GM21619 (cell line): ENCODE results near the gene LHX6.

Source experiments
- ATAC-seq: cut with Tn5 transposase; IDR thresholded peaks from one replicate; pipeline ENCODE4 v1.9.1; 2021; ENCODE audit not compliant: unreplicated experiment

Gene LHX6

GRCh38 chr9:122216798-122217418 is 11.8 kb downstream of the LHX6 start:
- ATAC-seq = no peak

DNA sequence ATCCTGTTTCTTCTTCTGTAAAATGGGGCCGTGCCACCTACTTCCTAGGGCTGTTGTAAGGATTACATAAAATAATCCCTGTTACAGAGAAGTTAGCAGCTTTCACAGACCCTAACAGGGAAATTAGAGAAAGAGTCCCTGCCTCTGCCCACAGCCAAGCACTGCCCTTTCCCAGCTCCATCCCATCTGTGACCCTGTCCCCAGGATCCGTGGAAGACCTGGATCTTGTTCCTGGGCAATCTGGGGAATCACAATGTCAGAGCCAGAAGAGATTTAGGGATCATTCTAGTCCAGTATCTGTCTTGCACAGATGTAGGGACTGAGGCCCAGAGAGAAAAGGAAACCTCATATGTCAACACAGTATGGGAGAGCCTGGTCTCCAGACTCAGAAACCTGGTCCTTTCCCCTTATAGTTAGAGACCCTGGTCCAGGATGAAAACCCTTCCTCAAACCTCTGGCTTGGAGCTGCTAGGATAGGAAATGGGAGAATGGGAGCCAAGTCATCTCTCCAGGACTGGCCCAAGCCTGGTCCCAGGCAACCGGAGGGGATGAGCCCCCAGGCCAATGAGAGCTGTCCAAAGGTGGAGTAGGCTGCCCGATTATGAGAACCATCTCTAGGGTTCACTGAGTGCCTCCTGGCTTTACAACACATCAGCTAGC is 12.5 kb downstream of the LHX6 start:
- ATAC-seq = no peak

GRCh38 chr9:122215663-122216062 is 13.1 kb downstream of the LHX6 start:
- no peak for ATAC-seq

DNA sequence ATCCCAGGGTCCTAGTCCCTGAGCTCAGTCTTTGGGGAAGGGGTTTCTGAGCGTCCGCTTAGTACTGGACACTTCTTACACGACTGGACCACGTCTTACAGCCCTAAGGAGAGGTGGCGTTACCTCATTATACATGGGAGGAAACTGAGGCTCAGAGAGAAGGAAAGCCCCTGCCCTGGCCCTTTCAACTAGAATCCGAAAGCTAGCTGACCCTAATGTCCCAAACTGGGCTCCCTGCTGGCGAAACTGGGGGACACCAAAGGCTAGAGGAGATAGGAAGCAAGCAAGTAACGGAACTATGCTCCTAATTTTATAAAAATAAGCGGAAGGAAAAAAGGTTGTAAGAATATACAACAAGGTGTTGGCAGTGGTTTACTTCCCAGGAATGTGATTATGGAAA is 14.2 kb downstream of the LHX6 start:
- ATAC-seq = no peak

DNA sequence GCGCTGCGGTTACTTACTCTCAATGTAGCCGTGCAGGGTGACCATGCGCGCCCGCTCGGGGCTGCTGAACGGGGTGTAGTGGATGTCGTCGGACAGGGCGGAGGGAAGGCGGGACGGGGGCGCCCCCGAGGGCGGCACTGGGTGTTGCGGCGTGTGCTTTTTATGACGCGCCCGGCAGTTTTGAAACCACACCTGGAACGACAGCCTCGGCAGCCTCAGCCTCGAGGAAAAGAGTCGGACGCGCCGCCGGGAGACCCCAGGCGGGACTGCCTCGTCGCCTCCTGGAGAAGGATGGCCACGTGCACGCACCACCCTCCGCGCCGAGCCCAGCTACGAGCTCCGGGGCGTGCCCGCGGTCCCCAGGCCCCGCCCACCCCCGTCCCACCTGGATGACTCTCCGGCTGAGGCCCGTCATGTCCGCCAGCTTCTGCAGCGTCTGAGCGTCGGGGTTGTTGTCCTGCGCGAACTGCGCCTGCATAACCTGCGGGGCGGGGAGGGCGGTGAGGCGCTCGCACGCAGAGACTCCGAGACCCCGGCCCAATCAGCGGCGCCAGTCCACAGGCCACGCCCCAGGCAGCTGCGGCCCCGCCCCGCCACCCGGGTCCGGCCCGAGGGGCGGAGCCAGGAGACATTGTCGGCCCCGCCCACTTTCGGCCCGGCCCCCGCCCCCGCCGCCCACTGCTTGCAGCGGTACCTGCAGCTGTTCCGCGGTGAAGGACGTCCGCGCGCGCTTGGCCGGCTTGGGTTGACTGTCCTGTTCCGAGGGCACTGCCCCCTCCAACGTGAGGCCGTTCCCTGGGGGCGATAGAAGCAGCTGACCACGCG is 15.0 kb downstream of the LHX6 start:
- ATAC-seq = peak; percentile 66

DNA sequence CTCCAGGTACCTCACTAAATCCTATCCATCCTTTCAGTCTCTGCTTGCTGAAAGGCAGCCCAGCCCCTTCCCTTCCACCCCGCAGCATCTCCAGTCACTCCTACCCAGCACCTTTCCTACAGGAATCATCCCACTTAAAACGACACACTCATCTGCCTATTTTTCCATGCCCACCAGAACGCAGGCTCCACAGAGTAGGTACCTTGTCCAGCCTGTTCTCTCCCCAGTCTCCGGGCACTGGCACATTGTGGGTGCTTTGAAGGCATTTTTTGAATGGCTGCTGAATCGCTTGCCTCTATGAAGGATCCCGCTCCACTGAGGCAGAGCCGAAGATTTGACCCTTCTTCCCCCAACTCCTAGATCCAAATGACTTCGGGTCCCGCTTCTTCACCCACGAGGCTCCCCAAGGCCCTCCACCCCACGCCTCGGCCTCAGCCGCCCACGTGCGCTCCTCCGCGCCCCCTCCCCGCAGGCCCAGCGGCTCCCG is 15.6 kb downstream of the LHX6 start:
- ATAC-seq = no peak

DNA sequence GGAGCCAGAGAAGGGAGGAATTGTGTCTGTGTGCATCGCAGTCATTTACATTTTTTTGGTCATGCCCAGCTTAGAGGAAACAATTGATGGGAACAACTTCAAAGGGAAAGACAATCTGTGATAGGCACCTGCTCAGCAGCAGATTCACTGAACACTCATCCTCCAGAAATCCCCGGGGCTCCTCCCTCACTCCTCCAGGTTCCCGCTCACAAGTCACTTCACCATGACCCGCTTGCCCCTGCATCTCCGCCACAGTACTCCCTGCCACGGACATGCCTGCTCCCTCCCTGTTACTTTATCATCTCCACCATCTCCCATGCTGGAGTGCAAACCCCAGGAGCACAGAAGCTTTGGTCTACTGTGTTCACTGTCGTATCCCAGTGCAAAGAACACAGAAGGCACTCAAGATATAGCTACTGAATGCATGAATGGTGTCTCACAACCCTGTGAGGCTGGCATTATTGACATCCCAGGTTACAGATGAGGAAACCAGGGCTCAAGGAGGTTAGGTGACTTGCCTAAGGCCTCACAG is 16.2 kb downstream of the LHX6 start:
- ATAC-seq = no peak

- ATAC-seq = no peak
Observed at GRCh38 chr9:122209451-122209850, 19.3 kb downstream of the LHX6 start.

DNA sequence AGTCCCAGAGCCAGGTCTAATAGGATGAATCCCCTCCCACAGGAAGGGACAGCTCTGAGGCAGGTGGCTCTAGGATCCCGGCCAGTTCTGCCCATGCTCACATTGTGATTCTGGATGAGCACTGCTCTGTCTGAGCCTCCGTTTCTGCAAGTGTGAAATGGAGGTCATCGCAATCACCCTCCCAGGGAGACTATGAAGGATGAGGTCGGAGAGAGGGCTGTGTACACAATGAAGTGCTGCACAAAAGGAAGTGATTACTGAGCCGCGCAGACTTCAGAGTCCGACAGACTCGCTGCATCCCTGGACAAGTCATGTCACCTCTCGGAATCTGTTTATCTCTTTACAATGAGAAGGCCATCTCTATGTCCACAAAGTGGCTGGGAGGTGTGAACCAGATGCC is 21.7 kb downstream of the LHX6 start:
- no peak for ATAC-seq

GRCh38 chr9:122206118-122207046 is 22.4 kb downstream of the LHX6 start:
- no peak for ATAC-seq

DNA sequence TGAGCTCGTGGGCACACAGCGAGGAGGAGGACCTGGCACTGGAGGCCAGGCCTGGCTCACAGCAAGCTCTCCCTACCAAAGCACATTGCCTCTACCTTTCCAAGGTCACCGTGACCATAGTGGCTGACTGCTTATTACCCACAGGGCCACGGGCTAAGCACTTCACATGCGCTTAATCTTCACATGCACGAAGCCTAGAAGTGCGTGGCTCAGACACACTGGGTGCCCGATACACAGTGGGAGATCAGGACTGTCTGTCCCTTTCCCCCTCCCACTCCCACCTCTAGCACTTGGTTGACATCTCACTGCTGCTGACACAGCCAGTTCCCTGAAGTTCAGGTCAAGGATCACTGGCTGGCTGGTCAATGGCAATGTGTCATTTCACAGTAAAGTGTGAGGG is 23.6 kb downstream of the LHX6 start:
- no peak for ATAC-seq

GRCh38 chr9:122204491-122204890 is 24.3 kb downstream of the LHX6 start:
- no peak for ATAC-seq

DNA sequence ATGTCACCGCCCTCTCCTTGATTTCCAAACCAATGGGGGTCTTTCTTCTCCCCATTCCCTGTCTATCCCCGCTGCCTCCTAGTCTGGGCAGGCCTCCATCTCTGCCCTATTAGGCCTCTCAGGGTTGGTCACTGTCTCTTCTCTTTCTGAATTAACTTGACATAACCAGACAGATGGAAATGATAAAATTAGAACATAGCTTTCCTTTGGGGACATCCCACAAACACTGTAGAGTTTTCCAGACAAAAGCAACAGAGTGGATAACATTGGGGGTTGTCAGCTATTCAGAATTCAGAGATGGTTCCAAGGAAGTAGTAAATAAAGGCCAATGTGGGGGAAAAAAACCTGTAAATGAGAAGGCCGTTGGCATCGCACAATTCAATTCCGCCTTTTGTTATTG is 24.7 kb downstream of the LHX6 start:
- no peak for ATAC-seq

DNA sequence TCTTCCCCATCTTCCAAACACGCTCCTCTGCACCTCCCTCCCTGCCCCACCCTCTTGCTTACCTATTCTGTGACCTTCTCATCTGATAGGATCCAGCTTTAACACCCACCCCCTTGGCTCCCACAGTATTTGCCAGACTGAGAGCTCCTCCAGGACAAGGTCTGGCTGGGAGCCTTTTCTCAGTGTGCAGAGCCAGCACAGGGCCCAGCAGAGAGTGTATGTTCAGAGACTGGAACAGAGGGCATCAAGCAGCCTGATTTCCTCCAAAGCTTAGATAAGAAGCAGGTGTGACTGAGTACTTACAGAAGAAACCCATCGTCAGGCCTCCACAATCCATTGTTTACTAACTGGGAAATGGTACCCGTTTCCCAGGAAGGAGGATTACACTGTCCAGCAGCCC is 26.6 kb downstream of the LHX6 start:
- ATAC-seq = no peak

DNA sequence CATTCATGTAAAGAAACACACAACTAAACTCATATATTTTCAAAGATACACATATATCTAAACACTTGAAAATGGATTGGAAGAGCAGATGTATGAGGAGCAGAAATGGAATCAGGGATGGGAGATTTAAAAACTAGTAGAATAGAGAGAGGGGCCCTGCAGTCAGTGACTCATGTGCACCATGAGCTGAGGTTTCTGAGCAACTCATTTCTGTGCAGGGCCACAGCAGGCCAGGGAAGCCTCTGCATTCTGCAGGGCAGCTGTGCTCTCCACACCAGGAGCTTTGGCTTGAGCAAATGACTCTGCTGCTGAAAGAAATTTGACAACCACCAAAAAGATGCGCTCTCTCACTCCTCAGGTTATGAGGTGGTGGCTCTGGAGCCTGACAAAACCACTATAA is 27.1 kb downstream of the LHX6 start:
- ATAC-seq = no peak

- no peak for ATAC-seq
Observed at GRCh38 chr9:122200960-122201595, 27.7 kb downstream of the LHX6 start.

DNA sequence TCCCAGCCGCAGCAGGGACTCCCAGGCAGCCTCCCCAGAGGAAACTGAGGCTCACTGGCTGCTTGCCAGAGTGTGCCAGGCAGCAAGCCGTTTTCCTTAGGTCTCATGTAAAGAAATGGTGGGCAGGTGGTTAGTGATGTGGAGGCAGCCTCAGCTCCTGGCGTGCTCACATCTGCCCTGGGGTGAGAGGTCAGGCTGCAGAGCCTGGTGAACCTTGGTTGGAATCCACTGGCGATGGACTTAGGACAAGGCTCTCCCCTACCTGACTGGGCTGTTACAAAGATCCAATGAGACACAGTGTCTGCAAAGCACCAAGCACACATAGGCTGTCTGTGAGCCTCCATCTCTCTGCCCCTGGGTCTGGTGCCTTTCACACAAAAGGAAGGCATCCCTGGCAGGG is 30.9 kb downstream of the LHX6 start:
- no peak for ATAC-seq

- no peak for ATAC-seq
Observed at GRCh38 chr9:122197426-122197825, 31.3 kb downstream of the LHX6 start.

DNA sequence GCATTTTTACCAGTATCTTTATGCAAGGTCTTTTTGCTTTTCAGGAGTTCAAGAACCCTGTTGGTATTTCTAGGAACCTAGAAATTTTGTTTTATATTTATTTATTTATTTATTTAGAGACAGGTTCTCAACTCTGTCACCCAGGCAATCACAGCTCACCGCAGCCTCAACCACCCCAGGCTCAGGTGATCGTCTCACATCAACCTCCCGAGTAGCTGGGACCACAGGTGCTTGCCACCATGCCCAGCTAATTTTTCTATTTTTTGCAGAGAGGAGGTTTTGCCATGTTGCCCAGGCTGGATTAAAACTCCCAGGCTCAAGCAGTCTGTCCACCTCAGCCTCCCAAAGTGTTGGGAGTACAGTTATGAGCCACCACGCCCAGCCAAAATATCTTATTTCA is 32.9 kb downstream of the LHX6 start:
- no peak for ATAC-seq

DNA sequence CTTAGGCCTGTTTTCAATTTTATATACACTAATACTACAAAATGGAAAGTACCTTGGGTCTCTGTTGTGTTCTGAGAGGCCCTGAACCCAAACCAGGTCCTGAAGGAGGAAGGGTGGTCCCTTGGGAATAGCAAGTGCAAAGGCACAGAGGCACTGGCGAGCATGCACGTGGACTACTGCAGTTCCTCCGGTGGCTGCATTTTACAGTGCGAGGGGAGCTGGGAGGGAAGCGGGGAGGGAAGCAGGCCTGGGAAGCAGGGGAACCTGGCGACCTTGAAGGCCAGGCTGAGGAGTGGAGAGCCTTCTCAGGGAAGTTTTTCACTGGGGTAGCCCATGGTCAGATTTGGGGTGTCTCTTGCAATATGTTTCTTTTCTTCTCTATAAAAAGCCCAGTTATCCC is 35.1 kb downstream of the LHX6 start:
- no peak for ATAC-seq
